HG02623 (cell line): ENCODE measurements around the gene PLBD2.

Experiments
- ATAC-seq: cut with Tn5 transposase; IDR thresholded peaks from one replicate; pipeline ENCODE4 v1.9.1; 2021; ENCODE audit warnings: moderate library complexity; ENCODE audit not compliant: unreplicated experiment

Gene PLBD2

DNA sequence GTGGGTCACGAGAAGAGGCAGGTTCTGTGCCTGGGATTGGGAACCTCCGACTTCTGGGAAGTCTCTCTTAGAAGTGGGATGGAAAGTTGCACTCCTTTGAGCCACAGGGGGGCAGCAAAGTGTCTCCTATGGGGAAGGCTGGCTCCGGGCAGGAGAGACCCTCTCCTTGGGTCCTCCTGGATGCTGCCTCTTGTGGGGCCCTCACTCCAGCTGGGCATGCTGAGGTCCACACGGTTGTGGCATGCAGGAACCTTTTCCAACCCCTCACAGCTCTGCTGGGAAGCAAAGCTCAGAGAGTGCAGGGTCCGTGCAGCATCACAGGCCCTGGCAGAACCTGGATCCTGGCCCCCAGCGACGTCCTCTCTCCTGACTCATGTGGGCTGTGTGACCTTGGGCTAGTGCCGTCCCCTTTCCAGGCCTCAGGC is 81.2 kb downstream of the PLBD2 start:
- no peak for ATAC-seq

DNA sequence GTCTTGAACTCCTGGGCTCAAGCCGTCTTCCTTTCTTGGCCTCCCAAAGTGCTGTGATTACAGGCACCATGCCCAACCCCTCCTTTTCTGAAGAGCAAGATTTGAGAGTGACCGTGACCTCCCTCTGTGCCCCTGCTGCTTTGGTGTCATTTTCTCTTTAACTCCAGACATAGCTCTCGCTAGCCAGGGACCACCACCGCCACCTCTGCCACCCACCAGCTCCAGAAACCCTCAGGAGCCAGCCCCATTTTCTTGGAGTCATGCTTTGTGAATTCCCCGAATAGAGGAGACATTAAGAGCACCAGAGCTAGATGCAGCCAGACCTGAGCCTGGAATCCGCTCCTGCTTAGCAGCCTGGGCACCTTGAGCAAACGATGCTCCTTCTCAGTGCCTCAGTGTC is 81.9 kb downstream of the PLBD2 start:
- ATAC-seq: no peak
